ENCODE data around the gene DPEP3.

DPEP3 gene

GRCh38 chr16:67967183-67967957 lies 12.9 kb downstream of the DPEP3 start:
- no peak for DNase-seq (ENCODE audit: low read depth)

GRCh38 chr16:67966549-67967182 lies 13.6 kb downstream of the DPEP3 start:
- DNase-seq (ENCODE audit: low read depth) = no peak

DNA sequence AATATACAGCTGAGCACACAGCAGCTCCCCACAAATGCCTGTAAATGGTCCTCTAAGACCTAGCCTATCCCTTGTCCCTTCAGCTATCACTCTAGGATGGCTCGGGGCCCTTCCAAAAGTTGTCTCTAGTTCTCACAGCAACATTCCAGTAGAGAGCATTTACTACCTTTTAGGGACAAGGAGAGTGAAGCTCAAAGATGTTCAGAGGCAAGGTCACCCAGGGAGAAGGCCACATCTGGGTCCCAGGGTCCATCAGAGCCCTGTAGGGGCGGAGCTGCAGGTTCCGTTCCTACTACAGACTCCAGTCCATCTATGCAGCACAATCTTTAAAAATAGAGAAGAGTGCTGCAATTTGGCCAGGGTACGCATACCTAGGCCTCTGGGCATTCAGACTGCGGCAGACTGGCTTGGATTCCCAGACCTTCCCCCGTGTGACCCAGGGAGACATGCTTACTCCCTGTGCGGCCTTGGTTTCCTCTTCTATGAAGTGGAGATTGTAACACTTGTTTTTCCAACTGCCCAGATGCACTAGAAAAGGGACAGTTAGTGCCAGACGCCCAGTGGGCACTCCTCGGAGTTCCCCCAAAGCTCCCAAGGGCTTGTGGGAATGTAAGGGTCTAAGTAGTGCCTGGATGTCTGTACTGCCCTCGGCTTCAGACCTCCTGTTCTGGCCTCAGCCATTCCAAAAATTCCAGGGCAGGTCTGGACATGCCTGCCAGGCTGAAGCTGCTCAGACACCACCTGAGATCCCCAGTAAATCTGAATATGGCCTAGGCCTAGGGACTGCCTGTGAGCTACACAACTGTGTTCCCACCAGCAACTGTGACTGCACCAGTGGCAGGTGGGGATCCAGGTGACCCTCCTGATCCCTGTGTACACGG lies 14.4 kb downstream of the DPEP3 start:
- DNase-seq (ENCODE audit: low read depth) = no peak

GRCh38 chr16:67964477-67965131 lies 15.7 kb downstream of the DPEP3 start:
- no peak for DNase-seq (ENCODE audit: low read depth)

DNA sequence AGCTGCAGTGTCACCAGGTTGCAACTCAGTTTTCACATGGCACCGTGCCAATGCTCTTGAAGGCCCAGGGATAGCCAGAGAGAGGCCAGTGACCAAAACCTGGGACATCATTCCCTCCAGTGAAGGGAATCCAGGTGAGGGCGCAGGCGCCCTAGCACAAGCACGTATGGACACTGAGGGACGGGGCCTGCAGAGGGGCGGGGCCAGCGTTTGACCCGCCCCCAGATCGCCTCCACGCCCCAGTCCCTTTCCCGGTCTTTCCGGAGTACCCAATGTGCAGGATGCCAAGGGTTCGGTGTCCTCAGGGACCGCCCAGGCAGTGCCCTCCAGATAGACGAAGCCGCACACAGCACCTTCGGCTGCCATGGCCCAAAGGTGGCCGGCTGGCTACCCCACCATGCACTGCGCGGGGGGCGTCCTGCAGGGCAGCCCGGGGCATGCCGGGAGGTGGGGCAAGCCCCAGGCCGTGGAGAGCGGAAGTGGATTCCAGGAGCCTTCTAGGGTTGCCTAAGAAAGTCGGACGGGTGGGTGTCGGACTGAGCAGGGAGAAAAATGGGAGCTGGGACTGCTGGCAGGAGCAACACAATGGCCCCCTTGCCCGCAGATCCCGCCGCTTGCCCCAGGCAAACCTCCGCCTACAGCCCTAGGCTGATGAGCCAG lies 16.5 kb downstream of the DPEP3 start:
- no peak for DNase-seq (ENCODE audit: low read depth)

DNA sequence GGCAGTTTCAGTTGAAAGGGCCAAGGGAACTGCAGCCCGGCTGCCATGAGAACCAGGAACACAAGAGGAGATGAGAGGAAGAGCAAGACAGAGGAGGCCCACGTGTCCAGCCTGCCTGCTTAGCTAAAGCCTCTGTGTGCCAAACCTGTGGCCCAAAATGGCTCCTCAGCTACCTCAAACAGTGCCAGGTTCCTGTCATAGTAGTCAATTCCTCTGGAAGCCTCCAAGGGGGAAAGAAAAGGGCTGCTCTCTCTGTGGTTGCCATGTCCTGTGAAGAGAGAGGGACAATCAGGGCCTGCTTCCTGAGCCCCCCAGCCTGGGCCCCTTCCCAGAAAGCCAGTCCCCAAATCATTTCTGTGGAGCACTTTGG lies 17.0 kb downstream of the DPEP3 start:
- no peak for DNase-seq (ENCODE audit: low read depth)

DNA sequence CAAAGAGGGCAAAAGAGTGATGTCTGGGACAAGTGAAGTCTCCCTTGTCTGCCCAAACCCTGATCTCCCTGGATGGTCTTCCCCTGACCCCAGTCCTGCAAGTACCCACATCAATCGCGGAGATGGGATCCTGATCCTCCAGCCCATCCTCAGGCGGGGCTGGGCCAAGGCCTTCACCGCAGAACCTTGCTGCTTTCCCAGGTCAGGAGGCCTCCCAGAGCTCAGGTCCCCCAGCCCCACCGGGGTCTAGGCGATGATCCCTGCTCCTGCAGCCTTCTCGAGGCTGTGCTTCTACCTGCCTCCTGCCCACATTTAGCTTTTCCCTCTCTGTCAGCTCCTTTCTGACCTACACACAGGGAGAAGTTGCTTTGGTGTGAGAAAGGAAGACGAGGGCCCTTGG lies 18.2 kb downstream of the DPEP3 start:
- no peak for DNase-seq (ENCODE audit: low read depth)

DNA sequence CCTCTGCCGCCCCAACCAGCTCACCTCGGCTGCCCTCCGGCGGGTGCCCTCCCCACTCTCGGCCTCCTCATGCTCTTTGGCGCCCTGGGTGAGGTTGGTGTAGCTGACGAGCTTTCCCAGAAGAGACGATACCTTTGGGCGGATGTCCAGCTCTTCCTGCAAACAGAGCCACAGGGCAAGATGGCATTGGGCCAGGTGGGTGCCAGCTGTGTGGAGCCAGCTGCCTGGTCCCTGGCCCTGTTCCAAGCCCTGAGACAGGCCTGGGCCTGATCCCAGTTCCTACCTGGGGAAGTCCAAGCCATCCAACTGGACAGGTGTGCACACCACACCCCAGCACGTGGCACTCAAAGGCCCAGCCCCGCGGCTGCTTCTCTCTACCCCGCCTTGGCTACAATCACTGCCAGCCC lies 18.7 kb downstream of the DPEP3 start:
- DNase-seq (ENCODE audit: low read depth) = no peak

GRCh38 chr16:67959536-67960329 lies 20.6 kb downstream of the DPEP3 start:
- no peak for DNase-seq (ENCODE audit: low read depth)

- no peak for DNase-seq (ENCODE audit: low read depth)
These were observed 22.7 kb downstream of the DPEP3 start for GRCh38 chr16:67957622-67958021.

- no peak for DNase-seq (ENCODE audit: low read depth)
These were observed 25.7 kb downstream of the DPEP3 start for GRCh38 chr16:67954421-67955196.

DNA sequence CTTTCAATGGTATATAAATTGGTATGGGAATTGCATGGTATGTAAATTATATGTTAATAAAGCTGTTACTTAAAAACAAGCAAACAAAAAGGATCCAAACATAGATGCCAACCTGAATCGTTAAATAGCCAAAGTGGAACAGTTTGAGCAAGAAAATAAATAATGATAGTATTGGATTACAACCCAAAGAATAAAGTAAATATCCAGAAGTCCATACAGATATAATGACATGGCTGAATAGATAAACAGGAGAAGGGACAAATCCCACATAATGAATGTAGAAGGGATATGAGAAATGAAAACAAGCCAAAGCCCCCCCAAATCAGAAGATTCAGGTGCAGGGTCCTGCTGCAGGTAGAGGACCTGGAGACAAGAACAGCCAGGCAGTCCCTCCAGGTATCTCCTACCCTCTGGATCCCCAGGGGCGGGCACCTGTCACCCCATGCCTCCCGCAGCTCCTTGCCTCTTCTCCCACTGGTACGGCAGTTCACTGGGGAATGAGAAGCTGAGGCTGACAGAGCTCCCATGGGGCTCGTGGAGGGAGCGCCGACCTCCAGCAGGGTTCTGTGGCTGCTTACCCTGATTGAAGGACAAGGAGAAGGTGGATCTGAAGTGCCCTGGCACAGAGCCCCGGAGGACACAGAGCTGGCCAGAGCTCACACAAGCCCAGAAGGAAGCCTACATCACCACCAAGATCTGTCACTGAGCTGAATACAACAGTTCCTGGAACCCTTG lies 26.5 kb downstream of the DPEP3 start:
- no peak for DNase-seq (ENCODE audit: low read depth)

- DNase-seq (ENCODE audit: low read depth) = no peak
These were observed 28.8 kb downstream of the DPEP3 start for GRCh38 chr16:67951485-67951884.

DNA sequence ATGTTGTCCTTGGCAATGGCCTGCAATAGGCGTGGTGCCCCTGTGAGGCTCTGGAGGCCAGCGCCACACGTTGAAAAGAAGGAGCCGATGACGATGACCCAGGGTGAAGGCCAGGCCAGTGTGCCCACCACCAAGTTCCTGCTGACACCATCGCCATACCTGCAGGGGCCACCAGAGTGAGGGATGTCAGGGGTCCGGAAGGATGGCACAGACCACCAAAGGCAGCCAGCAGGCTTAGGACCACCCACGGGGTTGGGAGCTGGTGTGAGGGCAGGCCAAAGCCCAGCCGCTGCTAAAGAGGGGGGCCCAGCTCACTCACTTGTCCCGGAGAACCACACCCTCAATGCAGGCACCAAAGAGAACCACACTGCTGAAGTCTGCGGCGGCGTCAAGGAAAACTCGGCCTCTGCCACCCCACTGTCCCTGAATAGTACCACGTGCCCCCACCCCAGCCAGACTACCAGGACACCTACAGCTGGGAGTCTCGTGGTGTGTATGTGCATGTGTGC lies 29.9 kb downstream of the DPEP3 start:
- no peak for DNase-seq (ENCODE audit: low read depth)

- no peak for DNase-seq (ENCODE audit: low read depth)
These were observed 30.7 kb downstream of the DPEP3 start for GRCh38 chr16:67949645-67950044.

- no peak for DNase-seq (ENCODE audit: low read depth)
These were observed 32.3 kb downstream of the DPEP3 start for GRCh38 chr16:67948015-67948414.

DNA sequence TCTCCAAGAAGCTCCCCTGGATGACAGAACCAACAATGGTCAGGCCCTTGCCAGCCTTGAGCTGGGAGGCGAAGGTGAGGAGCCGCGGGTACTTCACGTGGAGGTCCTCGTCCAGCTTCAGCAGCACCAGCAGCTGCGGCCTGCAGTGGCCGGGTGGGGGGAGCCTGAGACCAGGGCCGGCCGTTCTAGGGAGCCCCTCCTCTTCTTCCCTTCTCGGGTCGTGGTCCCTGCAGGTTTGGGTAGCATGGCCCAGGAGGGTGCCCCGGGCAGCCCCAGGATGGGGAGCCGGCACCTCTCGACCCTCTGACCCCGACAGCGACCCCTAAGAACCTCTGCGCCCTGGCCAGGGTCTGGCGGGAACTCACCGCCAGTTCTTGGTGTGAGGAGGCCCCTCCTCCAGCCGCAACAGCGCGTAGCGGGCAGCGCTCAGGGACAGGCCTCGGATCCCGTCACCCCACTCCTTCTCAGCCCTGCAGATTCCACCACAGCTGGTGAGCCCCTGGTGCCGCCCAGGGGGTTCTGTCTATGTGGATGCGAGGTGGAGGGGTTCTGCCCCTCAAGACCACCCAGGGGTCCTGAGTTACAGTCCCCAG lies 33.2 kb downstream of the DPEP3 start:
- no peak for DNase-seq (ENCODE audit: low read depth)

DNA sequence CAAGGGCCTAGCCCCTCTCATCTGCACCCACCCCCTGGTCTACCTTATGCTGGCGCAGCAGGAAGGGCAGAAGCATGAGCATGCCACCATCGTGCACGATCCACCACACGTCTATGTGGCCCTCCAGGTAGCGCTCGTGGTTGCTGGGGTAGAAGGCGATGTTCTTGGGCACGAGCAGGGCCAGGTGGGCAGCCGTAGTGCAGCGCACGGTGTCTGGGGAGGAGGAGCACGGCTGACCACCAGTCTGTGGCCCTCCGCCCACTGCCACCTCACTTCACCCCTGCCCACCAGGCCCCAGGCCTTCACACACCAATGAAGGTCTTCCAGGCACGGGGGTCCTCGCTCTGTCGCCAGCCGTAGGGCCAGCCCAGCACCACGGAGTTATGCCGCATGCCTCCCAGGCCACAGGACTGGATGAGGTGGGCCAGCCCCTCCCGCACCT lies 34.1 kb downstream of the DPEP3 start:
- DNase-seq (ENCODE audit: low read depth) = no peak

Measured in T follicular helper cell (primary cell).